Retinal pigment epithelial cell (primary cell): ENCODE data around the gene SYMPK.

Experiments used
- DNase-seq: peaks from one replicate; pipeline ENCODE4 v3.0.0-alpha.2; 2010; ENCODE audit warnings: low read depth
- H3K4me3 ChIP-seq: 2 replicates; pipeline ENCODE4 v1.5.1; 2011; ENCODE audit warnings: mild to moderate bottlenecking, low read length, control low read depth, moderate library complexity
- TF ChIP-seq, protein P1 (sequence below): conservative IDR thresholded peaks from 2 replicates; pipeline ENCODE4 v1.5.1; 2011; ENCODE audit warnings: low read depth, low read length, control low read depth, inconsistent platforms

SYMPK gene

DNA sequence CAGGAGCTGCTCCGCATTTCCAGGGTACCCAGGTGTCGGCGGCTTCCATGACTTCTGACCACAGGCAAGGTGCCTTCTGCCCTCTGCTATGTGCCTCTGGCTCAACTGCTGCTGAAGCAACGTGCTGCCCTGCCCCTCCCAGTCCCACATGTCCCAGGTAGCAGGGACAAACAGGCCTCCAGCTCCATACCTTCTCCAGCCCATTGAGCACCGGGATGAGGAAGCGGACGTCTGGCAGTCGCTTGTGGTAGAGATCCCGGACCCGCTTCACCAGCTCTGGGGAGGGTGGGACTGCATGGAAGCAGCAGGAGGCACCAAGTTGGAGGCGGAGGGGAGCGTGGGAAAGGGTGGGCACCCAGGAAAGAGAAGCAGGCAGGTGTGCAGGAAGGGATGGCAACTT lies 39.8 kb downstream of the SYMPK start:
- no peak for DNase-seq
- H3K4me3 ChIP-seq: no peak overlapping the region
- TF ChIP-seq, protein P1, sequence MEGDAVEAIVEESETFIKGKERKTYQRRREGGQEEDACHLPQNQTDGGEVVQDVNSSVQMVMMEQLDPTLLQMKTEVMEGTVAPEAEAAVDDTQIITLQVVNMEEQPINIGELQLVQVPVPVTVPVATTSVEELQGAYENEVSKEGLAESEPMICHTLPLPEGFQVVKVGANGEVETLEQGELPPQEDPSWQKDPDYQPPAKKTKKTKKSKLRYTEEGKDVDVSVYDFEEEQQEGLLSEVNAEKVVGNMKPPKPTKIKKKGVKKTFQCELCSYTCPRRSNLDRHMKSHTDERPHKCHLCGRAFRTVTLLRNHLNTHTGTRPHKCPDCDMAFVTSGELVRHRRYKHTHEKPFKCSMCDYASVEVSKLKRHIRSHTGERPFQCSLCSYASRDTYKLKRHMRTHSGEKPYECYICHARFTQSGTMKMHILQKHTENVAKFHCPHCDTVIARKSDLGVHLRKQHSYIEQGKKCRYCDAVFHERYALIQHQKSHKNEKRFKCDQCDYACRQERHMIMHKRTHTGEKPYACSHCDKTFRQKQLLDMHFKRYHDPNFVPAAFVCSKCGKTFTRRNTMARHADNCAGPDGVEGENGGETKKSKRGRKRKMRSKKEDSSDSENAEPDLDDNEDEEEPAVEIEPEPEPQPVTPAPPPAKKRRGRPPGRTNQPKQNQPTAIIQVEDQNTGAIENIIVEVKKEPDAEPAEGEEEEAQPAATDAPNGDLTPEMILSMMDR: no peak

DNA sequence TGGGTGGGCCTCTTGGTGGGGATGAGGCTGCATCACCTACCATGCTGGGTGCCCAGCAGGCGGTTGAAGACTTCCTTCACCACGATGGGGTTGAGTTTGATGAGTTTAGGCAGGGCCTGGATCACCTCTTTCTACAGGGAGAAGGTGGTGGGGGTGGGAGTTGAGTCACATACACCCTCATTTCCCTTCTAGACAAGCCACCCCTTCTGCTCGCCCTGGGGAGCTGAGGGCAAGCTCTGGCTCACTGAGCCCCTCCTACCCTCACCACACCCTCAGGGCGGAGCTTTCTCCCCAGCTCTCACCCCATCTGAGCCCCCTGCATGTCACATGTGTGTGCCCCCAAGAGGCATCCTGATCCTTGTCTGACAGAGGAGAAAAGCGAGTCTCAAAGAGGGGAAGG lies 40.2 kb downstream of the SYMPK start:
- TF ChIP-seq, protein P1: no peak
- H3K4me3 ChIP-seq: no peak overlapping the region

DNA sequence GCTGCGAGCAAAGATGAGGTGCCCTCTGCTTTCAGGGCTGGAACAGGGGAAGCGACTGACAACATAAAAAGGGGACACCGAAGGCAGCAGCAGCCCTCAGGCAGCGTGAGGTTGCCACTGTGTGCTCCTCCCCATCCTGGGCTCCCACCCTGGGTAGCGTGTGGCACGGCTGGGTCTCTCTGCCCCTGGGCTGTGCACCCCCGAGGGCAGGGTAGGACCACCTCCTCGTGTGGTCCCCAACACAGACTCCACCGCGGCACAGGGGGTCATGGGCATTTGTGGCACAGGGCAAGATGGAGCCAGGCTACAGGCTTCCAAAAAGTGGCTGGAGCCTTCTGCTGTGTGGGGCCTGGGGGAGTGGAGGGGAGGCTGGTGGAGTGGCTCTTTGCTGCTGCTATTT lies 41.4 kb downstream of the SYMPK start:
- no peak for DNase-seq
- TF ChIP-seq, protein P1: no peak
- H3K4me3 ChIP-seq: no peak overlapping the region

More for the DNA sequence above, 40.2 kb downstream of the SYMPK start:
- DNase-seq: no peak

DNA sequence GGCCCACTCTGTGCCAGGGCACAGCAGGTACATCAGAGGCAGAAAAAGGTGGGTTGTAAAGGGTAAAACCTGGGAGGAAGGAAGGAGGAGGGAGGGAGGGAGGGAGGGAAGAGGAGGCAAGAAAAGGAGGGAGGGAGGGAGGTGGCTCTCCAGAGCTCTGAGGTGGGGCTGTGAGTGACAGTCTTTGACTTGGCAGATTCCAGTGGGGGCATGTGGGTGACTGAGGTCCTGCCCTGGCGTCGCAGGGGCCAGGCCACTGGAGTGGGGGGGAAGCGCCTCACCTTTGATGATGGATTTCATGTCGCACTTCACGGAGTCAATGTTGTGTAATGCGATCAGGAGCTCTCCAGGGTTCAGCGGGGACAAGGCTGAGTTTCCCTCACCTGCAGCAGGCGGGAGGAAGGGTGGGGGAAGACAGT lies 41.8 kb downstream of the SYMPK start:
- DNase-seq: no peak
- TF ChIP-seq, protein P1: no peak
- no peak overlapping the region for H3K4me3 ChIP-seq

DNA sequence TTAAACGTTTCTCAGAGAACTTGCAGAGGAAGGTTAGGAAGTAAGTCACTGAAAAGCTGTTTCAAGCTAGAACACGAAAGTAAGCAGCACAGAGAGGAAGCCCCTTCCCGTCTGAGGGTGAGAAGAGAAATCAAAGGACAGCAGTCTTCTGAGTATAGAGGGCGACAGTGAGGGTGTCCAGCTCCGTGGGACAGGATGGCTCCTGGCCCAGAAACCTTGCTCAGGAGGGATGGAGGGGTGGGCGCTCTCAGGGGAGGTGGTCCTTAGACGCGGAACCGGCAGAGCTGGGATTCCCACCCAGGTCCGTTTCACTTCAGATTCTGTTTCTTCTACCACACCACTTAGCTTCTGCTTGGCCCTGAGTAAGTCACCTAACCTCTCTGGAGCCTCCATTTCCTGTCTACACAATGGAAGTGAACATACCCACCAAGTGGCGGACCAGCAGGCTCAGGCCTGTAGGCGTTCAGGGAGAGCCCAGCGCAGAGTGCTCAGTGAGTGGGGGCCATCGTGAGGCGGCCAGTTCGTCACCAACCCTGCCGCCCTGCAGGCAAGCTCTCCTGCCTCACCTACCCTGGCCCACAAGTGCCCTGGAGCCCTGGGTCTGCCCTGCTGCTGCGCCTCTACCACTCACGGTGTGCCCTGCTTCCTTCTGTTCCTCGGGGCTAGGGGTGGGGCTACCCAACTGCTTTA lies 42.4 kb downstream of the SYMPK start:
- DNase-seq: no peak
- TF ChIP-seq, protein P1: no peak
- no peak overlapping the region for H3K4me3 ChIP-seq

DNA sequence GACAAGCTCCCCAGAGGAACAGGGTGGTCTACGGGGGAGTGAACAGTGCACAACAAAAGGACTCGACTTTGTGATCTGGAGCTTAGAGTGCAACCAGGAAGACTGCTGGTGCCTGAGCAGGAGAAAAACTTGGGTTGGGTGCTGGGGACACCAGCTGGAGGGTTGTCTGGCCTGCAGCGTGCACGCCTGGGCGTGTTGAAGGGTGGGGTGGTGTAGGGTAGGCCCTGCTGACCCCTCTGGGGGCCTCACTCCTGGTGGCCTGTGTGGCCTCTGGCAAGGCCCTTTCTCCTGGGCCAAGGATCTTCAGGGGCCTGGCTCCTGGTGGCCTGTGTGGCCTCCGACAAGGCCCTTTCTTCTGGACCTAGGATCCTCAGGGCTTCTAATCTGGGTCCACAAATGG lies 43.2 kb downstream of the SYMPK start:
- DNase-seq: no peak
- TF ChIP-seq, protein P1: no peak

DNA sequence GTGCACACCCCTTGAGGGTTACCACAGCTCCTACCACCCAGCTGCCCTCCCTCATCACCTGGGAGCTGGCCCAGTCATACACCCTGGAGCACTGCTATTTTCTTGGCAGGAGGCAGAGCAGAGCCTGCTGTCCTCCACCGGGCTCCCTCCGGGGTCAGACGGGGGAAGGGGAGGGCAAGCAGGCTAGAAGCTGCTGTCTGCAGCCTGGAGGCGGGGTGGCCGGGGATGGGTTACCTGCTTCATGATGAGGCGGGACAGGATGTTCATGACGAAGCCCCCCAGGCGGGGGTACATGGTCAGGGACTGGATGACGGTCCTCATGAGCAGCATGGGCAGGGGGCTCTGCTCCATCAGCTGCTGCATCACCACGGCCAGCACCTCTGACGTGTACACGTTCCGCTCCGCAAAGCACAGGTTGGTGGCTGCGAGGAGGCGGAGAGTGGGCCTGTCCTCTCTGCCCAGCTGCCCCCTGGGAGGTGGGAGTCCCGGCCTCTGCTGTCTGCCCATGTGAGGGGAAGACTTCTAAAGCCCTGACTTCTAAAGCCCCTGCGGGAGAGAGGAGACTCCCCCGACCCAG lies 45.1 kb downstream of the SYMPK start:
- H3K4me3 ChIP-seq: no peak overlapping the region
- no peak for DNase-seq
- TF ChIP-seq, protein P1: no peak

More for the DNA sequence above, 43.2 kb downstream of the SYMPK start:
- H3K4me3 ChIP-seq: no peak overlapping the region
